Left ventricle myocardium superior (tissue), 1 donor: ENCODE data around the gene CCNB2. TPM values are rescaled to one million over a fixed set of nuclear protein-coding genes. Genes with fewer than 3 reads are reported as not detected.
"Not testable (repeated sequence)": the region's sequence is repeated elsewhere in the genome, so short reads cannot be mapped to it uniquely, and the experiment has no call there.

Experiments used
- ATAC-seq: fragments of 200-7000 bp; cut with Tn5 transposase; one replicate; pipeline ENCODE4 v1.9.1; 2020; ENCODE audit warnings: mild to moderate bottlenecking, moderate library complexity
- DNase-seq: peaks from one replicate; pipeline ENCODE4 v3.0.0-alpha.2; 2020
- intact Hi-C: fragments of 100-400 bp; cut with micrococcal nuclease; formaldehyde crosslinking; loops from one replicate; pipeline ENCODE4 v1.11.0; 2022
- total RNA-seq: library from RNA; stranded (reverse); fragmentation: NEBNext Ultra II Directional; extraction: Animal tissue kit (Norgen Biotek cat#: 25700); gene quantifications from one replicate; pipeline ENCODE4 v1.2.1, GENCODE V29; 2021
- donor health status: DM: no; HTN: yes; CAD: no; lungs with severe emphysema.

The CCNB2 gene
- total RNA-seq, 1 donor from 2014 or later: 0.42 TPM

DNA sequence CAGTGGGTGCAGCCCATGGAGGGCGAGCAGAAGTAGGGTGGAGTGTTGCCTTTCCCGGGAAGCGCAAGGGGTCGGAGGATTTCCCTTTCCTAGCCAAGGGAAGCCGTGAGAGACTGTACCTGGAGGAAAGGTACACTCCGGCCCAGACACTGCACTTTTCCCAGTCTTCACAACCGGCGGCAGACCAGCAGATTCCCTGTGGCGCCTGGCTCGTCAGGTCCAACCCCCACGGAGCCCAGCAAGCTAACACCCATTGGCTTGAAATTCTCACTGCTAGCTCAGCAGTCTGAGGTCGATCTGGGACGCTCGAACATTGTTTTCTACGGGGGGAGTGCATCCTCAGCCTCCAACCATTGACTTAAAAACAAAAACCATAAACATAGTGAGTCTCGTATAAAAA lies 26.5 kb downstream of the CCNB2 start:
- DNase-seq: no peak
- intact Hi-C loops: no loop called here
- no peak for ATAC-seq

DNA sequence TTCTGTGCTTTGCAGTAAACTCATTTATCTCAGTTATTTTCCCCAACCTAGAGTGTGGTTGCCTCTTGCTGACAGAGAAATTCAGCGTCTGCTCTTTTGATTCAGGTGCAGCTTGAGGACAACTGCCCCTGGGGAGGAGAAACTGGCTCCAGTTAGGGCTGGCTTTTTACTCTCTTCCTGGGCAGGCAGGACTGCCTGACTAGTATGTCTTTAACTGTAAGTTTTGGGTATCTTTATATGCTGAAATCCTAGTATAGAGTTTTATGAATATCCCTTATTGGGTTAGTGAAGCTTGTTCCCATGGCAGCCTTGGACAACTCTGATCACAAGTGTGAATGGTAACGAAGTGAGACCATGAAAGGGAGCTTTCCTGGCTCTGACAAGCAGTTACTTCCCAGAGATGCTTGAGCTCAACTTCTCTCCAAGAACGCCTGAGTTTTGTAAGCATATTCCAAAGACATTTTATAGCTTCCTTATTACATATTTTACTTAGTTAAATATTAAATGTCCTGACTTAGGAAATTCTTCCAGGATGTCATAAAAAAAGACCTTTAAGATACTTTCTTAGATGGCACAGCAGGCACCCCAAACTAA lies 27.1 kb downstream of the CCNB2 start:
- intact Hi-C loops: no loop called here
- ATAC-seq: no peak

DNA sequence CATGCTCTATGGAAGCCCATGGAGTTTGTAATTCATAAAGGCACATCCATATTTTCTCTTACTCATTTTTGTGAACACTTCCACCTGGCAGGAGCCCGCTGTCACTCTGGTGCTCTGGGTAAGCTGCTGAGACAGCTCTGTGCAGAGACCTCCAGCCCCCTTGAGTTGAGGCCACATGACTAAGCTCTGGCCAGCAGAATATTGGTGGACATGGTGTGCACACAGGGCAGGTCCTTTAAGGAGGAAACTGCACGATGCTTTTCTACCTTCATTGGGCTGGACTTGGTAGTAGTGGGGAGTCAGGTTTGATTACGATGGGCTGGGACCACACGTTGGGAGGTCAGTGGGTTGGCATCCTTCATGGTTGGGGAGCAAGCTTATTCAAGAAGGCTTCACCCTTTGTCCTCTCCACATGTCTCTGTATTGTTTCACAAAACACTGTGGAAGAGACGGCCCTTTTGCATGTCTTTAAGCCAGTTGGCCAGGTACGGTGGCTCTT lies 29.0 kb downstream of the CCNB2 start:
- intact Hi-C loops: no loop called here
- ATAC-seq: no peak
- no peak for DNase-seq

More for the DNA sequence above, 27.1 kb downstream of the CCNB2 start:
- no peak for DNase-seq

DNA sequence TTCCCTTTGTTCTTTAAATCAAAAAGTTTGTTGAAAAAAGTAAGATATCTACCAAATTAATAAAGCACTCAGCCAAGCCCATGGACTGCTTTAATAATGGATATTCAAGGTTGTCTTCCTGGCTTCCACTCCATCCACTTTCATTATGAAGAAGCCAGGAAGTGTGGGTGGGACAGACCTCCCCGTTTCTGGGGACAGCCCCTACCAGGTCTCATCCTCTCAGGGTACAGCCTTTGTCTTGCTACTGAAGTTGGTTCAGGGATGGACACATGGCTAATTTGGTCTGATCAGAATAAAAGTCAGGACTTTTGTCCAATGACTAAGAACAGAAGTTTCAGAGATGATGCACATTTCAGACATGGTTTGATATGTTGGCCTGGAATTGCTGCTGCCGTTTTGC lies 32.6 kb downstream of the CCNB2 start:
- DNase-seq: no peak
- intact Hi-C loops: no loop called here
- ATAC-seq: no peak

DNA sequence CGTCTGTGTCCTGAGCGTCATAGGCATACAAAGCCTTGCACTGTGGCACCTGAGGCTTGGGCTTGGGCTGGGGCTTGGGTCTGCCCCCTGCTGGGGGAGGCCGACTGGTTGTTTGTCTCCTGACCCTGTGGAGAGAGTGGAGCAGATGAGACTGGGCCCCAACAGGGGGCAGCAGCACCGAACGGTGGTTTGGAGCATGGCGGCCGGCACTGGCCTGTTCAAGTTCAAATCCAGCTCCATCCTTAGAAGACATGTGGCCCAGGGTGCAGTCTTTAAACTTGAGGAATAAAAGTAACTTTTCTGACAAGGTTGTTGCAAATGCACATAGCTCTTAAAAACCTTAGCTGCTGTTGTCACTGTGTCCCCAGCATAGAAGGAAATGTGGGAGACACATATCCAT lies 33.3 kb downstream of the CCNB2 start:
- intact Hi-C loops: no loop called here
- peak; percentile 61 for ATAC-seq
- DNase-seq: peak; percentile 48

DNA sequence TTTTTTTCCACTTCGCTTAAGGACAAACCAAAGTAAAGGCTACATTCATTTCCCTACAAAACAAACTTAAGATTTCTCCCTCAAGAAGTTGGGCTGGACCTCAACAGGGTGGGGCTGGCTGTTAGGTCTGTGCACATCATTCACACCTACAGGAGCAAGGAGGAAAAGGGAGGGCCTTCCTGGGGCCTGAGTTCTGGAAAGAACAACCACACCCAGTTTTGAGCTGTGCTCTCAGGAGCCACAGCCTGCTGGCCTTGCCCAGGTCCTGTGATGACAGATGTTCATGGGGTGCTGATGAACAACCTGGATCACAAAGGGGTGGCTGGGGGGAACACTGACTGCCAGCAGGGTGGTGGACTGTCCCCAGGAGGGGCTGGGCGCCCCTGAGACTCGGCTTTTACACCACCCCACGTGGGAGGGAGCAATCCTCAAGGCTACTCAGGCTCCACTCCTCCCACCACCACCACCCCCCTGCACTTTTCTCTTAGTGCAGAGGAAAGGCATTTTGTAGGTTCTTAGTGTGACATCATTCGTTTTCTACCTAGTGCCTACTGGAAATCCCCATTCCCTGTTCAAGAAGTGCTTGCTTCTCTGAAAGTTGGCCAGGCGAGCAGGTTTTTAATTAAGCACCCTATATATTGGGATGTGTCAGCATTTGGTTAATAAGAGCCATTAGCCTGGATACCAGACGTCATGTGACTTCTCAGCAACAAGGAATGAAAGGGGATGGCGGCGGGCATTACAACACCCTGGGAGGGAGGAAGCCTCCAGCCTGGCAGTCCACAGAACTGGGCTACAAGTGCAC lies 35.7 kb downstream of the CCNB2 start:
- intact Hi-C loops: no loop called here
- no peak for DNase-seq
- no peak for ATAC-seq

DNA sequence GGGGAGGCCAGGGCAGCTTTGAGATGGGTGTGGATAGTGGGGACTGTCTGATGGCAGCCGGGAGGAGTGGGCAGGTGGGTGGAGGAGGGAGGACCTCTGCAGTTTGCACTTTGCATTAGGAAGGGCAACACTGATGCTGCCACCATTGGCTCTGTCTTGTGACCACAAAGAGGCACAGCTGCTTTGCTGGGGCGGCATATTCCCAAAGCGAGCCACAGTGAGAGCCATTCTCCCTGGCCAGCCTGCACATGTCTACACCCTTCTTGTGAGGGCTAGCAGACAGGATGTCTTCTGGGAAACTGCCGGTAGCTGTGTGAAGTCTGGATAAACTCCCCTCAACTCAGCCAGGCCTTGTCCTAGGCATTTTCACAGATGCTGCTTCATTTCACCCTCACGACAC lies 38.3 kb downstream of the CCNB2 start:
- ATAC-seq (no peak), DNase-seq (no peak)
- intact Hi-C loops: no loop called here

DNA sequence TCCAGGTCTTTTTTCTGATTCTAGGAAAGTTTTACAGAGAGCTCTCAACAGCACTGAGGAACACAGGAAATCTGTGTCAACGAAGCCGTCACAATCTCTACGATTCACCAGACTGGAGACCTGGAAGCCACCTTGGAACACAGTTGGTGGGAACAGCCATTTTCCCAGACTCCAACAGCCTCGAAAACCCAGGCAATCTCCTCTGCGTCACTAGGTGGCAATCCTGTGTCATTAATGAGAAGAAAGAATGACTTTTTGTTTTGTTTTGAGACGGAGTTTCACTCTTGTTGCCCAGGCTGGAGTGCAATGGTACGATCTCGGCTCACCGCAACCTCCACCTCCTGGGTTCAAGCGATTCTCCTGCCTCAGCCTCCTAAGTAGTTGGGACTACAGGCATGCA lies 39.6 kb downstream of the CCNB2 start:
- intact Hi-C loops: not testable (repeated sequence)

DNA sequence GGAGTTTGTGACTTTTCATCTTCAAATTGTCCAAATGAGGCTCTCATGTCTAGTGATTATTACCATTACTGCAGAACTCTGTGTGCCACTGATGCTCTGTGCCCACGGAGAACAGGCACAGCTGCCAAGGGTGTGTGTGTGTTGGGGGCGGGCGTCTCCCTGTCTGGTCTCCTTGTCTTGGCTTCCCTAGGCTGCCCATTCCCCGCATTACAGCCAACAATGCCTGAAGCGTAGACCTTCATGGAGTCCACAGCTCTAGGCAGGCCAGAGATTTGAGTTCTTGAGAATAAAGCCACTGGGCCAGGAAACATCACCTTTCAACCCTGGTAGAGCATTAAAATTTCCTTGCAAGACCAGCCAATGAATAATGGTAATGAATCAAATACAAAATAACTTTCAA lies 42.7 kb downstream of the CCNB2 start:
- ATAC-seq: no peak
- no peak for DNase-seq
- intact Hi-C loops: no loop called here

More for the DNA sequence above, 39.6 kb downstream of the CCNB2 start:
- not testable (repeated sequence) for DNase-seq, ATAC-seq

DNA sequence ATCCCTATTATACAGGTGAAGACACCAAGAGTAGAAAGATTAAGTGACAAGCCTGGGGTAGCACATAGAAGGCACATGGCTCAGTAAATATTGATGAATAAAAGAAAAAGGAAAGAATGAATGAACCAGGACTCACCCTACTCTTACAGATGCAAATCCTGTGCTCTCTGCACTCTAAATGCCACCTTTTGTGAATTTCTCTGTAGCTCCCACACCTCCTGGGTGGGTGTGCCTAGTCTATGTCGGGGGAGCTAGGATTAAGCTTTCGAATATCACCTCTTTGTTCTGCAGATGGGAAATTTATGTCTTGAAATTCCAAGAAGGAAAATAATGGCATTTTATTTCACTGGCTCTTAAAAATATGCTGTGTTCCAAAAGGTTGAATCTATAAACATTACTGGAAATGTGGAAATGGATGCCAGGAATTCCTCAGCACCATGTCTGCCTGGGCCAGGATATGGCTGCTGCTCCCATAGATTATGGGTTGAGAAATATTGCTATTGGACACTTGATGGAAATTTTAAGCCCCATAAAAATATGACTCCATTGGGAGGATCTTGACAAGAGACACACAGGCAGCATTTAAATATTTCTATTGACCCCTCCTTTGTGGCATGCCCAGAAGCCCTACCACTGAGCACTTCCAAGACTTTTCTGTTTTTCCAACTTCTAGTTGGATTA lies 43.3 kb downstream of the CCNB2 start:
- no peak for ATAC-seq
- DNase-seq: no peak
- intact Hi-C loops: no loop called here

DNA sequence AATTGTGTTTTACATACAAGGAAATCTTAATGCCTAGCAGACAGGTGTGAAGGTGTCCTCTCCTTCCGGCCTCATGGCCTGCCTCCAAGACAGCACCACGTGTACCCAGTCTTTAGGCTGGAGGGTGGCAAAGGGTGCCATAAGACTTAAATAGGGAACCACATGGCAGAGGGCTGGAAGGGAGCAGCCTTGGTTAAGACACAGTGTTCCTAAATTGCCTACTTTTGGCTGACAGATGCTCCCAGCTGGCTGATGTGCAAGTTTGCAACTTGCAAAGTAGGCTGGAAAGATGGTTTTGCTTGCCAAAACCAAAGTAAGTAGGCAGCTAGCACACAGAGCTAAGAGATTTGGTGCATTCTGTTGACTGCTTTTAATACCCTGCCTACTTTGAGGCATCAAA lies 45.2 kb downstream of the CCNB2 start:
- DNase-seq (no peak), ATAC-seq (no peak)
- intact Hi-C loops: no loop called here

DNA sequence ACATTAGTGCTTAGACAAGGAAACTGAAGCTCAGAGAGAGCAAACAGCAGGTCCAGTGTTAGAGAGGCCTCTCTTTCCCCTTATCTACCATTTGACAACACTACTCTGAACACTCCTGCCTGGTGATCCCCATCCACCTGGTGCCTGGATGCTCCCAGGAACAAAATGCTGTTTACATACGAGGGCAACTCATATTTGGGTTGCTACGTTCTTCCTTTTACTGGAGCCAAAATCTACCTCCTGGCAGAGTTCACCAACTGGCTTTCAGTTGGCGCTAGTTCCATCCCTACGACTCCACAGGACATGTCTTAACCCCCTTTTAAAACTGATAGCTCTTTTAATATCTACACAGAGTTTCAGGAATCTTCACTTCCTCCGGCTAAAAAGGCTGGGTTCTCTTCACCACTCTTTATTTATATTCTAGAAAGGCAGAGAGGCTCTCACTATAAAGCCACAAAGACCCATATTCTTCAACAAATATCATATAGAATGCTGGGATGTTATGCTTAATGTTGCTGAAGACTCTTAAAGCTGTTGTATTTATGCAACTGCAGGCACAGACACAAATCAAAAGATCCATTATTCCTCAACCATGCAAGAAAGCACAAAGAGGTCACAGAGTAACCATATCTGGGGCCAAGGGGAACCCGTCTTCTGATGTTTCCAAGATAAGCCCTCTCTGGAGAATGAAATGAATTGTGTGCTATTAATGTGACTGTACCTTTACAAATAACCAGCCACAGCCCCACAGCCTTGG lies 47.9 kb downstream of the CCNB2 start:
- ATAC-seq: no peak

DNA sequence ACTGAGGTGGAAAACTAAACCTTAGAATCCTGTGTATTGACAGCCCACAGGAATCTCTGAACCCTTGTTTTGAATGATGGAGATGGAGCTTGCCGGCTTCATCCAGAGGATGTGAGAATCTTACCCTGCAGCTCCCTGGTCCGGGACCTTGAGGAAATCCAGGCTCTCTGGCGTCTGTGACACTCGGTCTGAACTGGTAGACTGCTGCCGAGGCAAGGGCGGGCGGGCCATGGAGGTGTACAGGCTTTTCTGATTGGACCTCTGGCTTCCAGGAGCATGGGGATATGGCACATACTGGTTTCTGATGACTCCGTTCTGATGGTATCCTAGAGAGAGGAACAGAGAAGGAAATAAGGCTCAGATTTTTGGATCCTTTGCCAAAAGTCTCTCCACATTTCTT lies 48.5 kb downstream of the CCNB2 start:
- intact Hi-C loops: no loop called here
- DNase-seq (no peak), ATAC-seq (no peak)

More for the DNA sequence above, 47.9 kb downstream of the CCNB2 start:
- intact Hi-C loops: no loop called here
- DNase-seq: no peak

DNA sequence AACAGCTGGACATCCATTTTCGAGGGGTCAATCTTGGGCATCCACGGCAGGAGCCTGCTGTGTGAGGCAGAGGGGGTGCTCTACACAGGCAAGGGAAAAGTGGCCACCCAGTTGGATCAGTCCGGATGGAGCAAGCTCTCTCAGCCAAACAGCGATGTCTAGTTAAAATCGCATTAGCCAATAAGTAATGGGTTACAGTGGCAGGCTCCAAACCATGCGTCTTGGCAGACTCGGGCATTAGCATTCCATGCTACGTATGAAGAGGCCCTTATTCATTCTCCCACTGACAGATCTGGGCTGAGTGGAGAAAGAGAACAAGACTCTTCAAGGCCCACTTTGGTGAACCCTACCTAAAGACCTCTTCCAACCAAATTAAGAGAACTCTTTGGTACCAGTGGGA lies 49.3 kb downstream of the CCNB2 start:
- no peak for DNase-seq
- intact Hi-C loops: no loop called here
- no peak for ATAC-seq

DNA sequence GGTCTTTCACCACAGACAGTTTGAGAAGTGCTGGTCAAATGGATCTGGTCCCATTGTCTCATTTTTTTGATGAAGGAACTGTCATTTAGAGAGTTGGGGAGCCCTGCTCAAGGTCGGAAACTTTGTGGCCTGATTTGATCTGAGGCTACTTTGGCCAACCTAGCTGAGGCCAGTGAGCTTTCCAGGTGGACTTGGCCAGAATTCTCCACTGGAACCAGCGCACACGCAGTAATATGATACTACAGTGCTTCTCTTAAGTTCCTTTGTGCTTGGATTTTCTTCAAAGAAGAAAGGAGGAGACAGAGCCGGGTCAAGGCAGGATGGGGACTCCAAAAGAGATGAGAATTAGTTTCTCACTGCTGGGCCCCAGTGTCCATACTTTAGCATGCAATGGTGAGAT lies 50.5 kb downstream of the CCNB2 start:
- DNase-seq (no peak), ATAC-seq (no peak)
- intact Hi-C loops: no loop called here

DNA sequence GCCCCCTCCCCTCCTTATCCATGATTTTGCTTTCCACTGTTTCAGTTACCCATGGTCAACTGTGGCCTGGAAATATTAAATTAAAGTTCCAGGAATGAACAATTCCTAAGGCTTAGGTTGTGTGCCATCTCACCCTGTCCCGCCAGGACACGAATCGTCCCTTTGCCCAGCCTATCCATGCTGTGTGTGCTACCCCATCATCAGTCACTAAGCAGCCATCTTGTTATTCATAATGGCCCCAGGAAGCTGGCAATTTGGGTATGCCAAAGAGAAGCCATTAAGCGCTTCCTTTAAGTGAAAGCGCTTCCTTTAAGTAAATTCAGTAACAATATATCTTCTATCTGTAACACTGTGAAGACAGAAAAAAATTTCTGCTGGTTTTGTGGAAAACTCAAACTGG lies 52.5 kb downstream of the CCNB2 start:
- no peak for ATAC-seq
- DNase-seq: no peak
- intact Hi-C loops: no loop called here

DNA sequence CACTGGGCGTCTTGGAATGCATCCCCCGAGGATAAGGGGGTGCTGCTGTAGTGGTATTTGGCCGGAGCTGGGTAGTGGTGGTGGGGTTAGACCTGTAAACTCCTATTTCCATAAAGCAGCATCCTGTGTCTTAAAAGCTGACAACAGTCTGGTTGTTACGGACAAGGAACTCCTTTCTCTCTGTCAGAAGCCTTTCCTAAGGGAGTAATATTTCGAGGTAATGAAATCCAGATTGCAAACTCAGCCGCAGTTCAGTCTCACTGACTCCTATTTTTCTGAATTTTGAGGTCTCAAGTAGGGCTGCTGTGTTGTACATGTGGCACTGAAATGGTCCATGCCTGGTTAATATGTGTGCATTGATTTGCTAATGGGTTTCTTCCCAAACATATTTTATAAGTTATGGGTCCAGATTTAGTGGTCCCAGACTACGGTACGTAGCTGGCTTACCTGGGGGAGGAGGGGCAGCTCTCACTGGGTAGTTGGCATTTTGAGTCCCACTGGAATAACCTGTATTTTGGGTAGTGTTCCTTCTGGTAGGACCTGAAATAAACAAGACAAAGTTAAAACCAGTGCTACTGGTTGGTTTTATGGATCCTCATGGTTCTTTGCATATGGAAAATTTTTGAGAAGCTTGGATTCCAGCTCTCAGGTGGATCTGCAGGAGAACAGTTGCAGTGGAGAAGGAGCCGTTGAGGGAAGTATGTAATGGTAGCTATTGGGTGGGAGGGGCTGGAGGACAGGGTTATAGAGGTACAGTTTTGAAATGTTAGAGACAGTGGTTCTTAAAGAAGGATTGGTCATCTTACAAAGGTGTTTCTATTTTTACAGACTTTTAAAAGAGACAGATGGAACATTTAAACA lies 53.1 kb downstream of the CCNB2 start:
- DNase-seq (no peak), ATAC-seq (no peak)
- intact Hi-C loops: no loop called here

DNA sequence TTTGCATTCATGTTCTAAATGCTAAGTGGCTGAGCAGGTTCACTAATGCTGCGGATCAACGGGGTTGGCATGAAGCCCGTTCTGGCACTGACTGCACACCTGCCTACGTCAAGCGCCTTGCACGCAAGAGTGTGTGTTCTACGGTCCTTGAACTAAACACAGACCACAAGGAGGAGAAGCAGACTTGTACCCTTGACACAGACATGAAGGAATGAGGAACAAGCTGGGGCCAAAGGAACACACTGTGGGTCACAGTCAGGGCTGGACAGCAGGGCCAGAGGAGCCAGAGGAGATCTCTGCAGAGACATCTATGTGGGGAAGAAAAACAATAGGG lies 53.7 kb downstream of the CCNB2 start:
- ATAC-seq (no peak), DNase-seq (no peak)
- intact Hi-C loops: no loop called here

DNA sequence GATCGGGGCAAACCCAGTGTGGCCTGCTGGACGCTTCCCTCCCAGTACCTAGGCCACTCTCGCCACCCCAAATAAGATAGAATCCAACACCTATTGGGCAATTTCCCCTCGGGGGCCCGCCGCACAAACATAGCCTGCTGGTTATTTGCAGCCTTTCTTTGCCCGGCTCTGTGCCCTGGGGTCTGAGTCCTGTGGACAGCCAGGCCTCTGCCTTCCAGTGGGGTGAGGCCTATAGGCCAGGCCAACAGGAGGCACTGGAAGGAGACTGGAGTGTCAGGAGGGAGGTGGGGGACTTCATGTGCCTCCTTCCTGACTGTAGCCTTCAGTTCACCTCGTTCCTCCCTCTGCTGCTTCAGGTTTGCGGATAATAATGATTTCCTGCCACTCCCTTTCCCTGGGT lies 54.3 kb downstream of the CCNB2 start:
- ATAC-seq (no peak), DNase-seq (no peak)
- intact Hi-C loops: no loop called here
